Activated T-helper 2 cell treated with anti-CD3 and anti-CD28 coated beads, Interferon-gamma antibody, Interleukin-2, Interleukin-4, amounts not matched to agents 10 μg/mL and 5 μg/mL and 100 μg/mL, durations not matched to agents 14 hours and 24 hours and 36 hours (primary cell): Measurements from ENCODE around the gene SLC36A1. TPM values are rescaled to one million over a fixed set of nuclear protein-coding genes. Genes with fewer than 3 reads are reported as not detected.

Source experiments
- DNase-seq: peaks from one replicate; pipeline ENCODE4 v3.0.0; 2021; ENCODE audit warnings: low spot score
- H3K27ac Mint-ChIP-seq: one replicate; pipeline ENCODE4 v1.8.0; 2021; ENCODE audit warnings: mixed read lengths
- H3K27me3 Mint-ChIP-seq: one replicate; pipeline ENCODE4 v1.8.0; 2021; ENCODE audit warnings: low read depth, mixed read lengths
- H3K36me3 Mint-ChIP-seq: one replicate; pipeline ENCODE4 v1.8.0; 2021; ENCODE audit warnings: low read depth, mixed read lengths
- H3K4me1 Mint-ChIP-seq: one replicate; pipeline ENCODE4 v1.8.0; 2021; ENCODE audit warnings: low read depth, mixed read lengths
- H3K4me3 Mint-ChIP-seq: one replicate; pipeline ENCODE4 v1.8.0; 2021; ENCODE audit warnings: low read depth, mild to moderate bottlenecking, moderate library complexity, mixed read lengths
- H3K9me3 Mint-ChIP-seq: one replicate; pipeline ENCODE4 v1.8.0; 2021; ENCODE audit warnings: mixed read lengths
- intact Hi-C: fragments of 100-400 bp; cut with micrococcal nuclease; formaldehyde crosslinking; loops from one replicate; pipeline ENCODE4 v1.15.1; 2023
- total RNA-seq: library from RNA; stranded (reverse); gene quantifications from 2 replicates; pipeline ENCODE4 v1.2.3, GENCODE V29; 2022

Gene SLC36A1
- total RNA-seq, 1 donor from 2014 or later, result 6.0 TPM

DNA sequence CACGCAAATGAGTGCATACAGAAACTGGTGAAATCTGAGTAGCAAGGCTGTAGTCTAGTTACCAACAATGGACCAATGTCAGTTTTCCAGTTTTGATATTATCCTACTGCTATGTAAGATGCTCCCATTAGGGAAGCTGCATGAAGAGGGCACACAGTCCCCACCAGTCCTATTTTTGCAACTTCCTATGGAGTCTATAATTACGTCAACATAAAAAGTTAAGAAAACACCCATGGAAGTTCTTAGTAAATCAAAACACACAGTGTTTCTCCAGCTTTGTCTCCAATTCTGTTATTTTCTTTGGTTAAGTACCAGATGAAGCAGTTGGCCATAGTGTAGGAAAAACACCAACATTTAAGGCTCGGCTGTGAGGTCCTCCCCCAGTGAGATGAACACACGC lies 85.0 kb downstream of the SLC36A1 start:
- DNase-seq, result no peak
- H3K9me3 Mint-ChIP-seq, result no peaks in the 10 kb centered on the region
- no peaks in the 10 kb centered on the region for H3K36me3 Mint-ChIP-seq
- H3K4me3 Mint-ChIP-seq, result no peak overlapping the region
- peaks cover 5% of the 10 kb centered on the region for H3K27me3 Mint-ChIP-seq
- no peak overlapping the region for H3K27ac Mint-ChIP-seq
- intact Hi-C loops, result no loop called here
- no peaks in the 10 kb centered on the region for H3K4me1 Mint-ChIP-seq

- Mint-ChIP-seq H3K9me3 (no peaks in the 10 kb centered on the region), H3K27ac (no peak overlapping the region), H3K4me1 (no peaks in the 10 kb centered on the region), H3K36me3 (no peaks in the 10 kb centered on the region), H3K27me3 (peaks cover 9% of the 10 kb centered on the region), H3K4me3 (no peak overlapping the region)
- intact Hi-C loops, result no loop called here
- DNase-seq, result no peak
These were observed 86.9 kb downstream of the SLC36A1 start for GRCh38 chr5:151534350-151534749.

GRCh38 chr5:151537044-151537443 lies 89.6 kb downstream of the SLC36A1 start:
- no peak overlapping the region for H3K27ac Mint-ChIP-seq
- H3K4me3 Mint-ChIP-seq, result no peak overlapping the region
- H3K4me1 Mint-ChIP-seq, result no peaks in the 10 kb centered on the region
- no peaks in the 10 kb centered on the region for H3K36me3 Mint-ChIP-seq
- peaks cover 9% of the 10 kb centered on the region for H3K27me3 Mint-ChIP-seq
- intact Hi-C loops, result no loop called here
- no peak for DNase-seq
- no peaks in the 10 kb centered on the region for H3K9me3 Mint-ChIP-seq

GRCh38 chr5:151541571-151541970 lies 94.2 kb downstream of the SLC36A1 start:
- H3K27me3 Mint-ChIP-seq, result peaks cover 4% of the 10 kb centered on the region
- DNase-seq, result no peak
- no peaks in the 10 kb centered on the region for H3K36me3 Mint-ChIP-seq
- intact Hi-C loops, result no loop called here
- H3K27ac Mint-ChIP-seq, result no peak overlapping the region
- no peak overlapping the region for H3K4me3 Mint-ChIP-seq
- no peaks in the 10 kb centered on the region for H3K9me3 Mint-ChIP-seq
- no peaks in the 10 kb centered on the region for H3K4me1 Mint-ChIP-seq

Other genes starting within 250 kb of the SLC36A1 start
- 29.8 and 31.4 TPM in 2 replicates for gene CCDC69, start 223.5 kb upstream of the SLC36A1 start, total RNA-seq
- 20.4 and 20.9 TPM in 2 replicates for gene GM2A, start 194.4 kb upstream of the SLC36A1 start, total RNA-seq
- not detected in 2 replicates for gene SLC36A3, start 143.8 kb upstream of the SLC36A1 start, total RNA-seq
- not detected in 2 replicates for gene SLC36A2, start 100.0 kb upstream of the SLC36A1 start, total RNA-seq
- gene FAT2, start 143.7 kb downstream of the SLC36A1 start, total RNA-seq, result under 0.01 TPM in 1 of 2 replicates, not detected in the other
- gene SPARC, start 239.3 kb downstream of the SLC36A1 start, total RNA-seq, result 0.43 TPM in 1 of 2 replicates, not detected in the other